Camera-type eye (tissue), 1 donor: Measurements from ENCODE around the gene TAS1R2. TPM values are rescaled to one million over a fixed set of nuclear protein-coding genes. Genes with fewer than 3 reads are reported as not detected.

Experiments
- total RNA-seq: library from RNA; depleted of rRNA; stranded (reverse); fragments of >200 nt; gene quantifications from one replicate; pipeline ENCODE4 v1.2.3, GENCODE V29; 2014

Gene TAS1R2
- not detected for total RNA-seq

GRCh38 chr1:18859560-18859959 is at the start of gene TAS1R2:
Gene TAS1R2 (minus strand): TSS chr1:18859660. CDS start chr1:18859660, 0 bp downstream.

GRCh38 chr1:18902523-18903290 is 43.2 kb upstream of the TAS1R2 start, which contains the start of gene ALDH4A1:
Gene ALDH4A1 (minus strand): TSS chr1:18902555. CDS start chr1:18902523, 32 bp downstream.

Other genes with a start within 250 kb of the TAS1R2 start
- 3.1 TPM for gene PAX7, start 228.8 kb downstream of the TAS1R2 start, total RNA-seq
- 12.0 TPM for gene ALDH4A1, start 42.9 kb upstream of the TAS1R2 start, total RNA-seq
- 13.5 TPM for gene IFFO2, start 97.0 kb upstream of the TAS1R2 start, total RNA-seq